Neural crest cell (in vitro differentiated cells): ENCODE results near the gene NDUFS7. TPM values are rescaled to one million over a fixed set of nuclear protein-coding genes. Genes with fewer than 3 reads are reported as not detected.

Experiments
- DNase-seq: peaks from one replicate; pipeline ENCODE4 v3.0.0; 2021; ENCODE audit warnings: low read depth, mixed read lengths, low spot score
- H3K27ac Mint-ChIP-seq: one replicate; pipeline ENCODE4 v1.8.0; 2021; ENCODE audit warnings: mild to moderate bottlenecking, mixed read lengths; ENCODE audit not compliant: unreplicated experiment
- H3K27me3 Mint-ChIP-seq: 2 replicates; pipeline ENCODE4 v1.8.0; 2021; ENCODE audit warnings: low read depth, mild to moderate bottlenecking, mixed read lengths
- H3K36me3 Mint-ChIP-seq: 2 replicates; pipeline ENCODE4 v1.8.0; 2021; ENCODE audit warnings: low read depth, mild to moderate bottlenecking, mixed read lengths
- H3K4me1 Mint-ChIP-seq: 2 replicates; pipeline ENCODE4 v1.8.0; 2021; ENCODE audit warnings: mixed read lengths
- H3K4me3 Mint-ChIP-seq: one replicate; pipeline ENCODE4 v1.8.0; 2021; ENCODE audit warnings: mild to moderate bottlenecking, mixed read lengths
- H3K9me3 Mint-ChIP-seq: 2 replicates; pipeline ENCODE4 v1.8.0; 2021; ENCODE audit warnings: mixed read lengths
- total RNA-seq: library from RNA; stranded (reverse); gene quantifications from 2 replicates; pipeline ENCODE4 v1.2.1, GENCODE V29; 2021
- TF ChIP-seq, protein P1 (sequence below): fragments of 200-600 bp; sonication (generic); conservative IDR thresholded peaks from 2 replicates; pipeline ENCODE4 v1.5.0; 2021; ENCODE audit warnings: antibody characterized with exemption, mild to moderate bottlenecking

Gene NDUFS7
- total RNA-seq, 1 donor from 2014 or later, result 89.7 TPM

DNA sequence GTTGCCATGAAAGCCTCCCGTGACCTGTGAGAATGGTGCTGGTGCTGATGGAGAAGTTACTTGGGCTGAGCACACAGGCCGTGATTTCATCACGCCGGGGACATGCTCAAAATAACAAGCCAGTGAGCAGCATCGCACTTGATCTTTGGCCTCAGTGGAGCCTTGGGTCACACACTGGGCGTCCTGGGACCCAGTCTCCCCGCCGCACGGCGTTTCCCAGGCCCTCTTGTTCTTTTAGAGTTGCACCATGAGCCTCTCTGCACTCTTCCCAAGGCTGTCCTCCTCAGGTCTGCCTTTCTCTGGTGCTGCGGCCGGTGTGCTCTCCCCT lies 9.5 kb upstream of the NDUFS7 start:
- H3K27me3 Mint-ChIP-seq, result no peaks in the 10 kb centered on the region
- no peaks in the 10 kb centered on the region for H3K9me3 Mint-ChIP-seq
- H3K4me3 Mint-ChIP-seq, result no peak overlapping the region
- DNase-seq, result no peak
- H3K36me3 Mint-ChIP-seq, result peaks cover 4% of the 10 kb centered on the region
- TF ChIP-seq, protein P1, sequence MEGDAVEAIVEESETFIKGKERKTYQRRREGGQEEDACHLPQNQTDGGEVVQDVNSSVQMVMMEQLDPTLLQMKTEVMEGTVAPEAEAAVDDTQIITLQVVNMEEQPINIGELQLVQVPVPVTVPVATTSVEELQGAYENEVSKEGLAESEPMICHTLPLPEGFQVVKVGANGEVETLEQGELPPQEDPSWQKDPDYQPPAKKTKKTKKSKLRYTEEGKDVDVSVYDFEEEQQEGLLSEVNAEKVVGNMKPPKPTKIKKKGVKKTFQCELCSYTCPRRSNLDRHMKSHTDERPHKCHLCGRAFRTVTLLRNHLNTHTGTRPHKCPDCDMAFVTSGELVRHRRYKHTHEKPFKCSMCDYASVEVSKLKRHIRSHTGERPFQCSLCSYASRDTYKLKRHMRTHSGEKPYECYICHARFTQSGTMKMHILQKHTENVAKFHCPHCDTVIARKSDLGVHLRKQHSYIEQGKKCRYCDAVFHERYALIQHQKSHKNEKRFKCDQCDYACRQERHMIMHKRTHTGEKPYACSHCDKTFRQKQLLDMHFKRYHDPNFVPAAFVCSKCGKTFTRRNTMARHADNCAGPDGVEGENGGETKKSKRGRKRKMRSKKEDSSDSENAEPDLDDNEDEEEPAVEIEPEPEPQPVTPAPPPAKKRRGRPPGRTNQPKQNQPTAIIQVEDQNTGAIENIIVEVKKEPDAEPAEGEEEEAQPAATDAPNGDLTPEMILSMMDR, result no peak
- H3K27ac Mint-ChIP-seq, result no peak overlapping the region
- no peaks in the 10 kb centered on the region for H3K4me1 Mint-ChIP-seq

DNA sequence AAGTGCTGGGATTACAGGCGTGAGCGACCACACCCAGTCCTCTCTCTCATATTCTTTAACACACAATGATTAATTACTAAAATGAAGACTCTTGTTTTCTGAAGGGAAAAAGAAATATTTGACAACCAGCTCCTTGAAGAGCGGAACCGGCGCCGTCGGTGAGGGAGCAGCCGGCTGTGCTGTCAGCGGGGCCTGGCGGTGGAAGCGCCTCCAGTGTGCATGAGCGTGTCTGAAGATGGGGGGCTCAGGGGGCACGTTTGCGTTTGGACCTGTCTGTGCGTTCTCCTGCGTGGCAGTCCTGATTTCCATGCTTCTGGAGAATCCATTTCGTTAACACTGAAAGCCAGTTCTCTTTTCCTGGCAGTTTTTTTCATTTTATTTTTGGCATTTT lies 7.3 kb upstream of the NDUFS7 start:
- Mint-ChIP-seq H3K36me3 (no peaks in the 10 kb centered on the region), H3K27me3 (peaks cover 4% of the 10 kb centered on the region), H3K9me3 (no peaks in the 10 kb centered on the region), H3K27ac (no peak overlapping the region), H3K4me3 (peak overlapping the region; percentile 34), H3K4me1 (peaks cover 4% of the 10 kb centered on the region)
- no peak for DNase-seq
- TF ChIP-seq, protein P1, result no peak

DNA sequence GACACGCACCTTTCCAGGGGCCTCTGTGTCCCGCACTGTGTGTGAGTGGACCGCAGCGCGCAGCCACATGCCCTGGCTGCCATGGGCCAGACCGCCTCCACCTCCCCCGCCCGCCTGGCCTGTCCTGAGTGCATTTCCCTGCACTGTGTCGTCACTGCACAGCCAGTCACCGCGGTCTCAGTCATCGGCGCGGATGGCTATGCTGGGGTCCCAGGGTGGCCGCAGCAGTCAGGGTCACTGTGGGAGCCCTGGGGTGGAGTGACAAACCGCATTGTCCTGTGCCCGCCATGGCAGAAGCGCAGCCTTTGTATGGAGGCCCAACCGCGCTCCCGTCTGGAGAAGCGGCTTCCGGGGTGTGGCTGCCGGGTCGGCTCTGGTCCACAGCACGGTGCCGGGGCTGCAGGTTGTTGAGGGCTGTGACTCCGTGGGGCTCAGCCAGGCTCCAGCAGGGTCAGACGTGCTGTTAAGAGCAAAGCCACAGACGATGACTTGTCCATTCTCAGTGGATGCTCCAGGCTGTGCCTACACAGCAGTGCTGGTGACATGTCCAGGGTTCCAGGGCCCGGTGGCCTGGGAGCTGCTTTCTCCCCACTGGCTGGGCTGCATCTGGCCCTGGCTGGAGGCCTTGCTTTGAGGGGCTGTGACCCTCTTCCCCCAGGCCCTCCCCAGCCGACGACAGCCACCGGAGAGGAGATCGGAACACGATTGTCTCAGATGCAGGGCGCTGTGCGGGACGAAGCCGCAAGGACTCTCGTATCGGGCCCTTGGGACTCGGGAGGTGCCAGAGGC lies 6.3 kb upstream of the NDUFS7 start:
- Mint-ChIP-seq H3K4me1 (peaks cover 7% of the 10 kb centered on the region), H3K4me3 (no peak overlapping the region), H3K9me3 (no peaks in the 10 kb centered on the region), H3K27me3 (peaks cover 7% of the 10 kb centered on the region), H3K36me3 (no peaks in the 10 kb centered on the region), H3K27ac (no peak overlapping the region)
- DNase-seq, result no peak
- TF ChIP-seq, protein P1, result no peak

- H3K27ac Mint-ChIP-seq, result peak overlapping the region; percentile 75
- peaks cover 4% of the 10 kb centered on the region for H3K36me3 Mint-ChIP-seq
Observed at GRCh38 chr19:1377965-1378785, 5.5 kb upstream of the NDUFS7 start.

GRCh38 chr19:1379126-1379905 lies 4.4 kb upstream of the NDUFS7 start:
- Mint-ChIP-seq H3K27me3 (peaks cover 17% of the 10 kb centered on the region), H3K4me3 (no peak overlapping the region), H3K4me1 (peaks cover 18% of the 10 kb centered on the region), H3K9me3 (peaks cover 2% of the 10 kb centered on the region), H3K36me3 (peaks cover 9% of the 10 kb centered on the region), H3K27ac (no peak overlapping the region)
- no peak for DNase-seq
- TF ChIP-seq, protein P1, result no peak

More at GRCh38 chr19:1377965-1378785, 5.5 kb upstream of the NDUFS7 start:
- DNase-seq, result no peak
- Mint-ChIP-seq H3K4me3 (no peak overlapping the region), H3K9me3 (no peaks in the 10 kb centered on the region), H3K27me3 (peaks cover 12% of the 10 kb centered on the region), H3K4me1 (peaks cover 12% of the 10 kb centered on the region)
- TF ChIP-seq, protein P1, result peak; percentile 13
